Esophagus squamous epithelium (tissue), 5 donors: ENCODE measurements around the gene SIGLEC1. TPM values are rescaled to one million over a fixed set of nuclear protein-coding genes. Genes with fewer than 3 reads are reported as not detected.

Source experiments
- DNase-seq: peaks from one replicate; lab custom pipeline; 2025; lab: John Stamatoyannopoulos, UW
- H3K27ac ChIP-seq, 4 donors: fragments of 200-600 bp; sonication (generic); one replicate each; pipeline ENCODE4 v1.5.1; 2016 to 2019; ENCODE audit warnings: mild to moderate bottlenecking in 1 of 4
- H3K27me3 ChIP-seq, 4 donors: fragments of 200-600 bp; sonication (generic); 1 replicate in 3 of 4; 2 replicates in 1 of 4; pipeline versions ENCODE4 v1.5.1 to v1.6.0; 2017 to 2021; ENCODE audit warnings: antibody characterized with exemption in 1 of 4
- H3K36me3 ChIP-seq, 3 donors: fragments of 200-600 bp; sonication (generic); one replicate each; pipeline ENCODE4 v1.5.1; 2016 to 2019
- H3K4me1 ChIP-seq, 3 donors: fragments of 200-600 bp; sonication (generic); one replicate each; pipeline ENCODE4 v1.5.1; 2017 to 2019
- H3K4me3 ChIP-seq, 4 donors: fragments of 200-600 bp; sonication (generic); 1 replicate in 3 of 4; 2 replicates in 1 of 4; pipeline ENCODE4 v1.5.1; 2016 to 2019; ENCODE audit warnings: mild to moderate bottlenecking in 2 of 4, moderate library complexity in 1 of 4
- H3K9me3 ChIP-seq, 3 donors: fragments of 200-600 bp; sonication (generic); one replicate each; pipeline ENCODE4 v1.5.1; 2016 to 2019
- CTCF ChIP-seq, 6 experiments: fragments of 450-650 bp in 4 of 6; fragments of 200-600 bp in 2 of 6; sonication (generic) in 2 of 6; IDR thresholded peaks; one replicate each; pipeline ENCODE4 v1.5.1; 2016 to 2019; ENCODE audit warnings: antibody characterized with exemption in 6 of 6, mild to moderate bottlenecking in 4 of 6, moderate library complexity in 4 of 6
- POLR2A ChIP-seq, 4 donors: fragments of 450-650 bp; IDR thresholded peaks; one replicate each; pipeline ENCODE4 v1.6.1; 2017; ENCODE audit warnings: antibody characterized with exemption in 4 of 4, mild to moderate bottlenecking in 4 of 4, moderate library complexity in 3 of 4
- WGBS, 2 donors: methylation state at CpG; one replicate each; pipeline ENCODE4 v1.1.5; 2018; 5-methylcytosine and 5-hydroxymethylcytosine counted together
- intact Hi-C: fragments of 100-400 bp; cut with DNase I; formaldehyde crosslinking; loops from one replicate; pipeline ENCODE4 v1.15.0; 2022
- total RNA-seq, 4 donors: library from RNA; depleted of rRNA; stranded (reverse); fragments of >200 nt; gene quantifications; one replicate each; pipeline ENCODE4 v1.1.0, GENCODE V29; 2016
- donor health status: DM: yes; HTN: yes; CAD: no.

SIGLEC1 gene
- total RNA-seq, 4 donors from 2014 or later: 0.11 to 6.9 (median 1.8) TPM

GRCh38 chr20:3696745-3697587 lies 15.4 kb downstream of the SIGLEC1 start:
- Histone ChIP-seq H3K36me3 (no peaks in the 10 kb centered on the region), H3K4me1 (no peaks in the 10 kb centered on the region), H3K27me3 (no peaks in the 10 kb centered on the region), H3K4me3 (no peak overlapping the region), H3K9me3 (no peaks in the 10 kb centered on the region), H3K27ac (no peak overlapping the region)
- 79% methylated on average over 6 of the region's 15 CpGs; no CpG with 5 or more reads in 1 of the 2 donors for WGBS, 2 donors
- no peak for DNase-seq
- no peak for TF ChIP-seq CTCF (IDR thresholded peaks at IDR 0.05)
- TF ChIP-seq POLR2A (IDR thresholded peaks at IDR 0.05): no peak
- intact Hi-C loops: no loop called here

GRCh38 chr20:3696200-3696599 lies 16.2 kb downstream of the SIGLEC1 start:
- no peak overlapping the region for H3K4me3 ChIP-seq
- H3K36me3 ChIP-seq: no peaks in the 10 kb centered on the region
- TF ChIP-seq CTCF (IDR thresholded peaks at IDR 0.05) (peak in 2 of 6 experiments; percentile 10 to 37), POLR2A (IDR thresholded peaks at IDR 0.05) (no peak)
- intact Hi-C loops: no loop called here
- H3K27ac ChIP-seq: no peak overlapping the region
- no peak for DNase-seq
- no peaks in the 10 kb centered on the region for H3K9me3 ChIP-seq
- H3K4me1 ChIP-seq: no peaks in the 10 kb centered on the region
- 57 to 83% methylated on average over 1 of the region's 1 CpG for WGBS, 2 donors
- H3K27me3 ChIP-seq: no peaks in the 10 kb centered on the region

- H3K27me3 ChIP-seq: no peaks in the 10 kb centered on the region
- H3K4me1 ChIP-seq: no peaks in the 10 kb centered on the region
- H3K27ac ChIP-seq: no peak overlapping the region
- H3K36me3 ChIP-seq: no peaks in the 10 kb centered on the region
- WGBS, 2 donors: 91% methylated on average over 5 of the region's 5 CpGs; no CpG with 5 or more reads in 1 of the 2 donors
- H3K9me3 ChIP-seq: no peaks in the 10 kb centered on the region
- no peak for DNase-seq
- H3K4me3 ChIP-seq: no peak overlapping the region
- no peak for TF ChIP-seq CTCF (IDR thresholded peaks at IDR 0.05)
- TF ChIP-seq POLR2A (IDR thresholded peaks at IDR 0.05): no peak
- intact Hi-C loops: no loop called here
Observed at GRCh38 chr20:3694864-3695263, 17.5 kb downstream of the SIGLEC1 start.

- no peak for TF ChIP-seq CTCF (IDR thresholded peaks at IDR 0.05)
- TF ChIP-seq POLR2A (IDR thresholded peaks at IDR 0.05): no peak
- Histone ChIP-seq H3K9me3 (no peaks in the 10 kb centered on the region), H3K4me1 (no peaks in the 10 kb centered on the region), H3K4me3 (no peak overlapping the region), H3K27ac (no peak overlapping the region), H3K27me3 (no peaks in the 10 kb centered on the region), H3K36me3 (no peaks in the 10 kb centered on the region)
- no peak for DNase-seq
- intact Hi-C loops: no loop called here
- WGBS, 2 donors: 93 to 100% methylated on average over 1 to 3 of the region's 13 CpGs
Observed at GRCh38 chr20:3693376-3693775, 19.0 kb downstream of the SIGLEC1 start.

- WGBS, 2 donors: no CpG with 5 or more reads among the region's 23 CpGs
- intact Hi-C loops: no loop called here
- no peak for DNase-seq
- no peaks in the 10 kb centered on the region for H3K27me3 ChIP-seq
- no peaks in the 10 kb centered on the region for H3K9me3 ChIP-seq
- H3K4me3 ChIP-seq: no peak overlapping the region
- no peak overlapping the region for H3K27ac ChIP-seq
- TF ChIP-seq CTCF (IDR thresholded peaks at IDR 0.05): no peak
- TF ChIP-seq POLR2A (IDR thresholded peaks at IDR 0.05): no peak
- H3K4me1 ChIP-seq: peaks cover 0 to 2% (median 0%) of the 10 kb centered on the region in 3 donors
- no peaks in the 10 kb centered on the region for H3K36me3 ChIP-seq
Observed at GRCh38 chr20:3692706-3693294, 19.6 kb downstream of the SIGLEC1 start.
